Measurements from ENCODE around the gene ATP9B. TPM values are rescaled to one million over a fixed set of nuclear protein-coding genes. Genes with fewer than 3 reads are reported as not detected.

ATP9B gene
- total RNA-seq, 1 experiment from 2014 or later: 11.7 TPM

GRCh38 chr18:79200546-79201268 lies 131.5 kb downstream of the ATP9B start:
- Histone ChIP-seq H3K27me3 (no peaks in the 10 kb centered on the region), H3K4me3 (no peak overlapping the region), H3K9me3 (no peaks in the 10 kb centered on the region), H3K36me3 (no peaks in the 10 kb centered on the region)
- no peak for DNase-seq

- no peak for DNase-seq
- Histone ChIP-seq H3K36me3 (no peaks in the 10 kb centered on the region), H3K27me3 (no peaks in the 10 kb centered on the region), H3K9me3 (no peaks in the 10 kb centered on the region), H3K4me3 (no peak overlapping the region)
These were observed 133.9 kb downstream of the ATP9B start for GRCh38 chr18:79203017-79203605.

- Histone ChIP-seq H3K36me3 (no peaks in the 10 kb centered on the region), H3K27me3 (no peaks in the 10 kb centered on the region), H3K4me3 (no peak overlapping the region), H3K9me3 (no peaks in the 10 kb centered on the region)
- DNase-seq: no peak
These were observed 136.0 kb downstream of the ATP9B start for GRCh38 chr18:79204889-79205807.

- Histone ChIP-seq H3K27me3 (no peaks in the 10 kb centered on the region), H3K36me3 (no peaks in the 10 kb centered on the region), H3K4me3 (no peak overlapping the region), H3K9me3 (no peaks in the 10 kb centered on the region)
- DNase-seq: no peak
These were observed 137.2 kb downstream of the ATP9B start for GRCh38 chr18:79206444-79206843.

GRCh38 chr18:79208906-79209305 lies 139.7 kb downstream of the ATP9B start:
- peak; percentile 4 for DNase-seq
- H3K36me3 ChIP-seq: no peaks in the 10 kb centered on the region

GRCh38 chr18:79210002-79210910 lies 141.1 kb downstream of the ATP9B start:
- H3K4me3 ChIP-seq: no peak overlapping the region
- no peaks in the 10 kb centered on the region for H3K9me3 ChIP-seq
- H3K27me3 ChIP-seq: no peaks in the 10 kb centered on the region
- no peak for DNase-seq
- H3K36me3 ChIP-seq: no peaks in the 10 kb centered on the region

More at GRCh38 chr18:79208906-79209305, 139.7 kb downstream of the ATP9B start:
- no peaks in the 10 kb centered on the region for H3K9me3 ChIP-seq
- no peaks in the 10 kb centered on the region for H3K27me3 ChIP-seq
- no peak overlapping the region for H3K4me3 ChIP-seq

- no peaks in the 10 kb centered on the region for H3K27me3 ChIP-seq
- no peak overlapping the region for H3K4me3 ChIP-seq
- no peaks in the 10 kb centered on the region for H3K36me3 ChIP-seq
- no peak for DNase-seq
- H3K9me3 ChIP-seq: no peaks in the 10 kb centered on the region
These were observed 142.7 kb downstream of the ATP9B start for GRCh38 chr18:79211844-79212243.

GRCh38 chr18:79214056-79214455 lies 144.9 kb downstream of the ATP9B start:
- Histone ChIP-seq H3K27me3 (no peaks in the 10 kb centered on the region), H3K4me3 (no peak overlapping the region), H3K9me3 (no peaks in the 10 kb centered on the region), H3K36me3 (no peaks in the 10 kb centered on the region)
- no peak for DNase-seq

- no peak overlapping the region for H3K4me3 ChIP-seq
- no peaks in the 10 kb centered on the region for H3K9me3 ChIP-seq
- DNase-seq: no peak
- no peaks in the 10 kb centered on the region for H3K36me3 ChIP-seq
- H3K27me3 ChIP-seq: no peaks in the 10 kb centered on the region
These were observed 147.0 kb downstream of the ATP9B start for GRCh38 chr18:79216176-79216575.

- no peak overlapping the region for H3K4me3 ChIP-seq
- no peaks in the 10 kb centered on the region for H3K36me3 ChIP-seq
- no peaks in the 10 kb centered on the region for H3K9me3 ChIP-seq
- DNase-seq: no peak
- H3K27me3 ChIP-seq: no peaks in the 10 kb centered on the region
These were observed 148.9 kb downstream of the ATP9B start for GRCh38 chr18:79217979-79218604.

GRCh38 chr18:79218605-79219190 lies 149.5 kb downstream of the ATP9B start:
- Histone ChIP-seq H3K4me3 (no peak overlapping the region), H3K36me3 (no peaks in the 10 kb centered on the region), H3K9me3 (no peaks in the 10 kb centered on the region), H3K27me3 (no peaks in the 10 kb centered on the region)
- no peak for DNase-seq

GRCh38 chr18:79221136-79221535 lies 151.9 kb downstream of the ATP9B start:
- Histone ChIP-seq H3K4me3 (no peak overlapping the region), H3K9me3 (no peaks in the 10 kb centered on the region), H3K27me3 (no peaks in the 10 kb centered on the region), H3K36me3 (no peaks in the 10 kb centered on the region)
- DNase-seq: no peak

- no peak for DNase-seq
- Histone ChIP-seq H3K4me3 (no peak overlapping the region), H3K27me3 (no peaks in the 10 kb centered on the region), H3K36me3 (no peaks in the 10 kb centered on the region), H3K9me3 (no peaks in the 10 kb centered on the region)
These were observed 153.6 kb downstream of the ATP9B start for GRCh38 chr18:79222790-79223189.

- Histone ChIP-seq H3K27me3 (no peaks in the 10 kb centered on the region), H3K4me3 (no peak overlapping the region), H3K9me3 (no peaks in the 10 kb centered on the region), H3K36me3 (no peaks in the 10 kb centered on the region)
- DNase-seq: no peak
These were observed 154.2 kb downstream of the ATP9B start for GRCh38 chr18:79223431-79223830.

- H3K27me3 ChIP-seq: no peaks in the 10 kb centered on the region
- H3K9me3 ChIP-seq: no peaks in the 10 kb centered on the region
- no peak overlapping the region for H3K4me3 ChIP-seq
- DNase-seq: no peak
- H3K36me3 ChIP-seq: no peaks in the 10 kb centered on the region
These were observed 155.2 kb downstream of the ATP9B start for GRCh38 chr18:79224381-79224780.

- DNase-seq: no peak
- Histone ChIP-seq H3K36me3 (no peaks in the 10 kb centered on the region), H3K9me3 (no peaks in the 10 kb centered on the region), H3K27me3 (no peaks in the 10 kb centered on the region), H3K4me3 (no peak overlapping the region)
These were observed 158.4 kb downstream of the ATP9B start for GRCh38 chr18:79227621-79228020.

Data from MG63 (cell line).